T-helper 1 cell treated with Interleukin-12 subunit alpha and Interleukin-12 subunit beta and Interleukin-4 antibody, amounts not matched to agents 30 μg/mL and 1 μg/mL, for 36 hours (primary cell): Measurements from ENCODE around the gene OR10J4.

Experiments
- H3K27ac Mint-ChIP-seq: one replicate; pipeline ENCODE4 v1.8.0; 2021; ENCODE audit warnings: mild to moderate bottlenecking, mixed read lengths
- H3K27me3 Mint-ChIP-seq: one replicate; pipeline ENCODE4 v1.8.0; 2021; ENCODE audit warnings: low read depth, mixed read lengths
- H3K36me3 Mint-ChIP-seq: one replicate; pipeline ENCODE4 v1.8.0; 2021; ENCODE audit warnings: low read depth, mixed read lengths
- H3K4me1 Mint-ChIP-seq: one replicate; pipeline ENCODE4 v1.8.0; 2021; ENCODE audit warnings: low read depth, mixed read lengths
- H3K4me3 Mint-ChIP-seq: one replicate; pipeline ENCODE4 v1.8.0; 2021; ENCODE audit warnings: mild to moderate bottlenecking, moderate library complexity, mixed read lengths
- H3K9me3 Mint-ChIP-seq: one replicate; pipeline ENCODE4 v1.8.0; 2021; ENCODE audit warnings: mixed read lengths

Gene OR10J4

DNA sequence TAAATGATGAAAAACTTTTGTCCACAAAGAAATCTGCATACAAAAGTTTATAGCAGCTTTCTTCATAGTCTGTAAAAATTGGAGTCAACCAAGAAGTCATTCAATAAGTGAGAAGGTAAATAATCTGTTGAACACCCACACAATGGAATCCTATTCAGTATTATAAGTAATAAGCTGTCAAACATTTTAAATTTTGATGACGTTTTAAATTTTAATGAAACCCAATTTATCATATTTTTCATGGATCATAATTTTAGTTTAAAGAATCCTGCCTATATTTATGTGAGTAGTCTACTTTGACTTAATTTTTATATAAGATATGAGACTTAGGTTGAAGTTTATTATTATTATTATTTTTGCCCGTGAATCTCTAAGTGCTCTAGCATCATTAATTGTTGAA is 27.5 kb downstream of the OR10J4 start:
- peaks cover 9% of the 10 kb centered on the region for H3K9me3 Mint-ChIP-seq
- no peaks in the 10 kb centered on the region for H3K36me3 Mint-ChIP-seq
- H3K4me3 Mint-ChIP-seq: no peak overlapping the region
- H3K27ac Mint-ChIP-seq: no peak overlapping the region
- no peaks in the 10 kb centered on the region for H3K27me3 Mint-ChIP-seq
- H3K4me1 Mint-ChIP-seq: no peaks in the 10 kb centered on the region

- Mint-ChIP-seq H3K4me3 (no peak overlapping the region), H3K36me3 (no peaks in the 10 kb centered on the region), H3K27me3 (no peaks in the 10 kb centered on the region), H3K4me1 (no peaks in the 10 kb centered on the region), H3K9me3 (peaks cover 9% of the 10 kb centered on the region), H3K27ac (no peak overlapping the region)
These were observed 33.2 kb downstream of the OR10J4 start for GRCh38 chr1:159465191-159465603.

GRCh38 chr1:159468321-159468720 is 36.3 kb downstream of the OR10J4 start:
- Mint-ChIP-seq H3K36me3 (no peaks in the 10 kb centered on the region), H3K9me3 (no peaks in the 10 kb centered on the region), H3K4me1 (no peaks in the 10 kb centered on the region), H3K27ac (no peak overlapping the region), H3K4me3 (no peak overlapping the region), H3K27me3 (no peaks in the 10 kb centered on the region)

GRCh38 chr1:159469921-159470533 is 38.0 kb downstream of the OR10J4 start:
- H3K36me3 Mint-ChIP-seq: no peaks in the 10 kb centered on the region
- no peak overlapping the region for H3K4me3 Mint-ChIP-seq
- H3K27me3 Mint-ChIP-seq: no peaks in the 10 kb centered on the region
- no peak overlapping the region for H3K27ac Mint-ChIP-seq
- no peaks in the 10 kb centered on the region for H3K4me1 Mint-ChIP-seq
- H3K9me3 Mint-ChIP-seq: no peaks in the 10 kb centered on the region

DNA sequence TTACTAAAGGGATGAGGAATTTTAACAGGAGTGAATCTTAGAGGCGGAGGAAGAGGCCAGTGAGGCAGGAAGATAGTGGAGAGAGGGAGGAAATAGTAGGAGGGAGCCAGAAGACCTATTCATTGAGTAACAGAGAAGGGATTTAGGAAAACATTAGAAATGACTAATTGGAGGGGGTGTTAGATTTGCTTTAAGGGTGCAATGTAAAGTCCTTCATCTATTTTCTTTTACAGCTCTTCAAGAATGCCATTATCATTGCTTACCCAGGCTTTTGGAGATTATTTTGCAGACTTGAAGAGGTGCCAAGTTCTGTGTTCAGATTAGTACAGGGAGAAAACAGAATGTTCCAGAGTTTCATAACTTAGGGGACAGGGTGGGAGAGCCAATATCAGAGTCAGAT is 41.3 kb downstream of the OR10J4 start:
- Mint-ChIP-seq H3K27ac (no peak overlapping the region), H3K4me1 (no peaks in the 10 kb centered on the region), H3K9me3 (no peaks in the 10 kb centered on the region), H3K36me3 (no peaks in the 10 kb centered on the region), H3K4me3 (no peak overlapping the region), H3K27me3 (no peaks in the 10 kb centered on the region)

DNA sequence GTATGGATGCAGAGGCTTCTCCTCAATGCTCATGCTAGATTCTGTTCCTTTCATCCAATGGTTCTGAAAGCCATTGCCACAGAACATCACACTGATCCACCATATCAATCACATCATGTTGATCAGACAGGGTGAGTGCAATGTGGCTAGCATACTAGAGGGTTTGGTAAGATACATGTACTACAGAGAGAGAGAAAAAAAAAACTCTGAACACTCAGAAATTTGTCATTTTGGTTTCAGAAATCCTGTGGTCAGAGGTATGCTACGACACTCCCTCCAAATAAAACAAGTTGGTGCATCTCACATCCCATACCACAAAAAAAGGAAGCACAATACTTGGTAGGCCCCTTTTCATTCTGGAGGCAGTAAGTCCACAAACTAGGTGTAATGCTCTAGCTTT is 42.9 kb downstream of the OR10J4 start:
- no peak overlapping the region for H3K27ac Mint-ChIP-seq
- no peaks in the 10 kb centered on the region for H3K36me3 Mint-ChIP-seq
- no peaks in the 10 kb centered on the region for H3K27me3 Mint-ChIP-seq
- no peaks in the 10 kb centered on the region for H3K4me1 Mint-ChIP-seq
- no peak overlapping the region for H3K4me3 Mint-ChIP-seq
- no peaks in the 10 kb centered on the region for H3K9me3 Mint-ChIP-seq
